Measurements from ENCODE around the gene KCNQ2.

DNA sequence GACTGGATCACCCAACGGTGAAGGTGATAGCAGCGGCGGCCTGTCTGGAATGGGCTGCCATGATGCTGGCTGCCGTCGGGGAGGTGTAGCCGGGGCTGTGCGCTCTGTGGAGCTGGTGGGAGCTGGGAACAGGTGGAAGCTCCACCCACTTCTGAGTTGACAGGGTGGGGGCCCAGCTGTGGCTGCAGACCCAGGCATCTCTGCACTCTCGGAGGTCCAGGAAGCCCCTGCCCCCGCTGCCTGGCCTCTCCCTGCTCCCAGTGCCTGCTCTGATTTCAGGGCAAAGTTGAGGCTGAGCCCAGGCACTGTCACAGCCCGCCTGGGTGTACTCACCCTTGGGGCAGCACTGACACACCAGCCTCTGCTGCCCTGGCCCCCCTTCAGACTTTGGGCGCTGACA lies 93.2 kb downstream of the KCNQ2 start:
- TF ChIP-seq CTCF (IDR thresholded peaks at IDR 0.05) (no peak), POLR2A (IDR thresholded peaks at IDR 0.05) (no peak)

Data from gastroesophageal sphincter (tissue), 3 donors.